K562 (cell line): Measurements from ENCODE around the gene TOMT.

Experiments used
- HMG20B ChIP-seq: fragments of 250-450 bp; sonication (Bioruptor Pico); IDR thresholded peaks from 2 replicates; pipeline ENCODE4 v1.5.0; 2021; ENCODE audit warnings: mild to moderate bottlenecking
- MAFF ChIP-seq: IDR thresholded peaks from 2 replicates; pipeline ENCODE4 v1.6.1; 2012; ENCODE audit warnings: low read length, improper control_type of control experiment
- RBM14 ChIP-seq: fragments of 200-400 bp; formaldehyde crosslinking; IDR thresholded peaks from 2 replicates; pipeline ENCODE4 v1.6.1; 2018; ENCODE audit warnings: low read depth, mild to moderate bottlenecking, low read length, moderate library complexity, borderline replicate concordance; ENCODE audit not compliant: insufficient read depth
- RFX5 ChIP-seq: IDR thresholded peaks from 2 replicates; pipeline ENCODE4 v1.6.1; 2011; ENCODE audit warnings: low read depth, mild to moderate bottlenecking, improper control_type of control experiment, low read length
- SAFB2 ChIP-seq: fragments of 200-400 bp; formaldehyde crosslinking; IDR thresholded peaks from 2 replicates; pipeline ENCODE4 v1.6.1; 2018; ENCODE audit warnings: borderline replicate concordance, low read length, low read depth, moderate library complexity; ENCODE audit not compliant: severe bottlenecking
- SIN3B ChIP-seq: fragments of 450-650 bp; IDR thresholded peaks from 2 replicates; pipeline ENCODE4 v1.6.1; 2017; ENCODE audit warnings: low read depth, mild to moderate bottlenecking, moderate library complexity
- SP1 ChIP-seq: sonication (generic); formaldehyde crosslinking; IDR thresholded peaks from 2 replicates; pipeline ENCODE4 v1.8.1; 2022; ENCODE audit warnings: mild to moderate bottlenecking, missing genetic modification reagents
- TCF7L2 ChIP-seq: fragments of 150-350 bp; IDR thresholded peaks from 2 replicates; pipeline ENCODE4 v1.6.1; 2016; ENCODE audit warnings: low read depth, mild to moderate bottlenecking, low read length, moderate library complexity
- USF2 ChIP-seq: sonication (generic); formaldehyde crosslinking; IDR thresholded peaks from 2 replicates; pipeline ENCODE4 v1.5.0; 2020; ENCODE audit warnings: missing genetic modification reagents
- YY1 ChIP-seq, 3 experiments: IDR thresholded peaks; 2 replicates each; pipeline ENCODE4 v1.6.1; 2011; ENCODE audit warnings: low read length in 2 of 3, mild to moderate bottlenecking in 2 of 3, moderate library complexity in 2 of 3, borderline replicate concordance in 1 of 3, control low read depth in 1 of 3, low read depth in 1 of 3; ENCODE audit not compliant: insufficient read depth in 3 of 3, insufficient replicate concordance in 2 of 3, control insufficient read depth in 1 of 3, insufficient read length in 1 of 3; ENCODE audit errors: extremely low read depth in 1 of 3
- ZBTB43 ChIP-seq: sonication (generic); formaldehyde crosslinking; IDR thresholded peaks from 2 replicates; pipeline ENCODE4 v1.8.0; 2023; ENCODE audit warnings: mild to moderate bottlenecking, missing genetic modification reagents
- ZNF507 ChIP-seq: conservative IDR thresholded peaks from 2 replicates; pipeline ENCODE4 v1.6.1; 2017; ENCODE audit warnings: missing genetic modification characterization, missing compliant biosample characterization
- TF ChIP-seq, protein P1 (sequence below), 3 experiments: IDR thresholded peaks in 2 of 3; conservative IDR thresholded peaks in 1 of 3; 2 replicates each; pipeline ENCODE4 v1.5.1; 2011 to 2012; ENCODE audit warnings: low read length in 3 of 3, mild to moderate bottlenecking in 3 of 3, control low read depth in 2 of 3, improper control_type of control experiment in 1 of 3, inconsistent platforms in 1 of 3, low read depth in 1 of 3, mixed read lengths in 1 of 3, moderate library complexity in 1 of 3; ENCODE audit not compliant: insufficient read depth in 2 of 3
- TF ChIP-seq, protein P2 (sequence below): fragments of 250-450 bp; sonication (Bioruptor Pico); IDR thresholded peaks from 2 replicates; pipeline ENCODE4 v1.8.0; 2021; ENCODE audit warnings: moderate library complexity, mild to moderate bottlenecking, inconsistent platforms

DNA sequence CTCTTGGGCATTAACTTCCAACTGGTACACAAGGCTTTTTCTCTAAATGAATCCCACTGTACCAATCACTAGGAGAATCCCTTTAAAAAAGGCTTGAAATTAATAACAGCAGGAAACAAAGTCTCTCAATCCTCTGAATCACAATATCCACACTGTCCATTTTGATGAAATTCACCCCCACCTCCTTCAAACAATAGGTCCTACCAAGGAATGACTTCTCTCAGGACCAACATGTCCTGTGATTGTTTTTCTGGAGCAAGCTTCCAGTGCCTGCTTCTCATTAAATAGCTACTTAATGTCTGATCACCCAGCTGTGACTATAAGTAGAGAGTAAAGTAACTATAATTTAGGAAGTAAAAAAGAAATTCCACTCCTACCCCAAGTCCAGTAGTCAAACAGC, 38.5 kb upstream of the TOMT start:
- no peak for TF ChIP-seq SAFB2
- TF ChIP-seq SP1 (CRISPR knock-in tag): no peak
- TF ChIP-seq, protein P1, sequence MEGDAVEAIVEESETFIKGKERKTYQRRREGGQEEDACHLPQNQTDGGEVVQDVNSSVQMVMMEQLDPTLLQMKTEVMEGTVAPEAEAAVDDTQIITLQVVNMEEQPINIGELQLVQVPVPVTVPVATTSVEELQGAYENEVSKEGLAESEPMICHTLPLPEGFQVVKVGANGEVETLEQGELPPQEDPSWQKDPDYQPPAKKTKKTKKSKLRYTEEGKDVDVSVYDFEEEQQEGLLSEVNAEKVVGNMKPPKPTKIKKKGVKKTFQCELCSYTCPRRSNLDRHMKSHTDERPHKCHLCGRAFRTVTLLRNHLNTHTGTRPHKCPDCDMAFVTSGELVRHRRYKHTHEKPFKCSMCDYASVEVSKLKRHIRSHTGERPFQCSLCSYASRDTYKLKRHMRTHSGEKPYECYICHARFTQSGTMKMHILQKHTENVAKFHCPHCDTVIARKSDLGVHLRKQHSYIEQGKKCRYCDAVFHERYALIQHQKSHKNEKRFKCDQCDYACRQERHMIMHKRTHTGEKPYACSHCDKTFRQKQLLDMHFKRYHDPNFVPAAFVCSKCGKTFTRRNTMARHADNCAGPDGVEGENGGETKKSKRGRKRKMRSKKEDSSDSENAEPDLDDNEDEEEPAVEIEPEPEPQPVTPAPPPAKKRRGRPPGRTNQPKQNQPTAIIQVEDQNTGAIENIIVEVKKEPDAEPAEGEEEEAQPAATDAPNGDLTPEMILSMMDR (IDR thresholded peaks at IDR 0.05 in 2 of 3, conservative IDR thresholded peaks at IDR 0.05 in 1 of 3; ENCODE audit: insufficient read depth in 2 of 3, low read depth in 1 of 3, low read length in 3 of 3): no peak
- no peak for TF ChIP-seq ZBTB43 (CRISPR knock-in tag)
- no peak for TF ChIP-seq MAFF
- TF ChIP-seq TCF7L2: no peak
- TF ChIP-seq SIN3B: no peak
- no peak for TF ChIP-seq RBM14
- TF ChIP-seq ZNF507 (tag): no peak
- TF ChIP-seq, protein P2, sequence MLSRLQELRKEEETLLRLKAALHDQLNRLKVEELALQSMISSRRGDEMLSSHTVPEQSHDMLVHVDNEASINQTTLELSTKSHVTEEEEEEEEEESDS (CRISPR knock-in tag): no peak
- no peak for TF ChIP-seq USF2 (CRISPR knock-in tag)
- TF ChIP-seq RFX5: no peak
- no peak for TF ChIP-seq HMG20B (CRISPR knock-in tag)
- no peak for TF ChIP-seq YY1 (IDR thresholded peaks at IDR 0.05; ENCODE audit: borderline replicate concordance in 1 of 3, control insufficient read depth in 1 of 3, extremely low read depth in 1 of 3, insufficient read depth in 3 of 3, insufficient read length in 1 of 3, insufficient replicate concordance in 2 of 3, low read depth in 1 of 3, low read length in 2 of 3)
